KOPT-K1 (cell line): ENCODE results near the gene BACH2.
"Not testable (repeated sequence)": the region's sequence is repeated elsewhere in the genome, so short reads cannot be mapped to it uniquely, and the experiment has no call there.

Experiments used
- H3K27ac ChIP-seq: fragments of 200-600 bp; sonication (generic); 2 replicates; pipeline ENCODE4 v1.5.1; 2016; ENCODE audit warnings: antibody characterized with exemption, mild to moderate bottlenecking, low read depth, low read length; ENCODE audit not compliant: poor library complexity, severe bottlenecking
- H3K36me3 ChIP-seq: fragments of 200-600 bp; sonication (generic); 2 replicates; pipeline ENCODE4 v1.5.1; 2017; ENCODE audit warnings: antibody characterized with exemption, mild to moderate bottlenecking, low read length, moderate library complexity; ENCODE audit not compliant: insufficient read depth
- H3K9me3 ChIP-seq: fragments of 200-600 bp; sonication (generic); 2 replicates; pipeline ENCODE4 v1.5.1; 2017; ENCODE audit warnings: antibody characterized with exemption, low read length, mild to moderate bottlenecking; ENCODE audit not compliant: insufficient read depth, poor library complexity, severe bottlenecking

Gene BACH2

DNA sequence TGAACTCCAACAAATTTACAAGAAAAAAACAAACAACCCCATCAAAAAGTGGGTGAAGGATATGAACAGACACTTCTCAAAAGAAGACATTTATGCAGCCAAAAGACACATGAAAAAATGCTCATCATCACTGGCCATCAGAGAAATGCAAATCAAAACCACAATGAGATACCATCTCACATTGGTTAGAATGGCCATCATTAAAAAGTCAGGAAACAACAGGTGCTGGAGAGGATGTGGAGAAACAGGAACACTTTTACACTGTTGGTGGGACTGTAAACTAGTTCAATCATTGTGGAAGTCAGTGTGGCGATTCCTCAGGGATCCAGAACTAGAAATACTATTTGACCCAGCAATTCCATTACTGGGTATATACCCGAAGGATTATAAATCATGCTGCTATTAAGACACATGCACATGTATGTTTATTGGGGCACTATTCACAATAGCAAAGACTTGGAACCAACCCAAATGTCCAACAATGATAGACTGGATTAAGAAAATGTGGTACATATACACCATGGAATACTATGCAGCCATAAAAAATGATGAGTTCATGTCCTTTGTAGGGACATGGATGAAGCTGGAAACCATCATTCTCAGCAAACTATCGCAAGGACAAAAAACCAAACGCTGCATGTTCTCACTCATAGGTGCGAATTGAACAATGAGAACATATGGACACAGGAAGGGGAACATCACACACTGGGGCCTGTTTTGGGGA lies 264.0 kb downstream of the BACH2 start:
- not testable (repeated sequence) for H3K36me3 ChIP-seq, H3K9me3 ChIP-seq, H3K27ac ChIP-seq

DNA sequence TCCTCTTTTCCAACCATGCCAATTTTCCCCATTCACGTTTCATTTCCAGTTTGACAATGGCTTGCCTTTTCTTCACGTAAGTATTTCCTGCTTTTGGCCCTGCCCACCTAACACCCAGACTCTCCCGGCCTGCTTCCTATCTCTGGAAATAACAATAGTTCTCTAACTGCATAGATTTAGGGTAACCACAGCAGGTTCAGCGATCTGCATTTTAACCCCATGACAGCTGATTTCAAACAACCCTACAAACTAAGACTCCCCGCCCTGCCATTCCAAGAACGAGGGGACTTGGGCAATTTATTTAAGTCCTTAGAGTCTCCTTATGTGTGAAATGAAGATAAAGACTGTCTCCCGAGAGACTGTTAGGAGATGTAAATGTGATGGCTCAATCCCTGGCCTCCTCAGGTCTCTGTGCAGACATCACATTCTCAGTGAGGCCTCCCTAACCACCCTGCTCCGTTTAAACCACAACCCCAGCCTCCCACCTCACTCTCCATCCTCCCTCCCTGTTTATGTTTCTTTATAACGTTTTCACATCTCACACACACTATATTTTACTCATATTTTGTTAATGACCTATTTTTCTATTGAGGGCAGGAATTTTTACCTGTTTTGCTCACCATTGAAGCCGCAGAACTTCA lies 267.5 kb downstream of the BACH2 start:
- Histone ChIP-seq H3K9me3 (no peaks in the 10 kb centered on the region), H3K27ac (peak overlapping the region; percentile 64), H3K36me3 (no peaks in the 10 kb centered on the region)

DNA sequence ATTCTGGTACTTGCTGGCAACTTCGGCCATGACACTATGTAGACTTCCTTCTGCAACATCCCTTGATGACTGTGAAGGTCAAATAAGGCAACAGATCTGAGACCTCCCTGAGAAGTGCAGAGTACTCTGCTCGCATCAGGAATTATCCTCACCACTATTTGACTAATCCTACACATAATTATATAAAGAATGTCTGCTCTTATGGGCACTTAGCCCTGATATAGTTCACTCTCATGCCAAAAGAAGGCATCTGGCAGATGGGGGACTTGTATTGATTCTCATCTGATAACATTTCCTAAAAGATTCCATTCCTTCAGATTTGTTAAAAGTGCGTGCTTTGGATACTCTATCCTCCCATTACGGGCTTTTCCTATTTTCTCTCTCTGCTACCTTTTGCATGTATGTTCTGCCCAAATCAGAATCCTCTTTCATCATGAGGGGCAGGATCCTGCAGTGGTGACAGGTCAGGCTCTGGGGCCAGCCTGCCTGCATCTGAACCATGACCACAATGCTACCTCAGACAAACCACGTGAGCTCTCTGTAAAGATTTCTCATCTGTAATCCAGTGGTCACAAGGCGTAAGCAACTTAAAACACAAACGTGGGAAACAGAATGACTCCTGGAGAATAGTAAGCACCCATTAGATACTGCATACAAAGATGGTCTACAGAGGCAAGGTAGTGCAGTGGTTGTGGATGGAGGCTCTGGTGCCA lies 268.4 kb downstream of the BACH2 start:
- peak overlapping the region; percentile 64 for H3K27ac ChIP-seq
- H3K36me3 ChIP-seq = no peaks in the 10 kb centered on the region

GRCh38 chr6:90026216-90026615 lies 270.4 kb downstream of the BACH2 start:
- no peaks in the 10 kb centered on the region for H3K9me3 ChIP-seq
- no peaks in the 10 kb centered on the region for H3K36me3 ChIP-seq
- no peak overlapping the region for H3K27ac ChIP-seq

More for the DNA sequence above, 268.4 kb downstream of the BACH2 start:
- H3K9me3 ChIP-seq = no peaks in the 10 kb centered on the region

DNA sequence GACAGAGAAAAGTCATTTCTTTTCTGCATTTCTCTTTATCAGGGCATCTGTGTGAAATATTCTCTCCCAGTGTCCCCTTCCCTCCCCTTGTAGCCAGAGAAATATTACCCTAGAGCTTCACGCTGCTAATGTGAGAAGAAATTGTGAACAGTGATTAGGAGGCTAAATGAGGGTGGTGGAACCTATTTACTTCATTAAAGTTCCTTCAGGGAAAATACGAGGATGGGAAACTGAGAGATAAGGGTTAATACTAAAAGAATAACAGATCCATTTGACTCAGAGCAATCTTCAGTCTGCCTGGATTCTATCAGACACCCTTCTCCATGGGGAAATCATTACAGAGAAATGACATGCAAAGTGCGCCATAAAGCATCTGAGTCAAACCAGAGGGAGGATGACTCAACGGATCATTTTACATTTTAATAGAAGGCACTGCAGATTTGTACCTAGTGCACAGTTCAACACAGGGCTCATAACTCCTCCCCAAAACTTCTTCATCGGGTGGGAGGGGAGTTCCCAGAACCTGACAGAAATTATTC lies 271.1 kb downstream of the BACH2 start:
- no peaks in the 10 kb centered on the region for H3K9me3 ChIP-seq
- H3K27ac ChIP-seq = no peak overlapping the region
- H3K36me3 ChIP-seq = no peaks in the 10 kb centered on the region

- Histone ChIP-seq H3K36me3 (no peaks in the 10 kb centered on the region), H3K27ac (no peak overlapping the region), H3K9me3 (no peaks in the 10 kb centered on the region)
Observed at GRCh38 chr6:90024633-90025032, 272.0 kb downstream of the BACH2 start.

GRCh38 chr6:90021711-90022110 lies 274.9 kb downstream of the BACH2 start:
- Histone ChIP-seq H3K27ac (no peak overlapping the region), H3K9me3 (peaks cover 7% of the 10 kb centered on the region), H3K36me3 (no peaks in the 10 kb centered on the region)

GRCh38 chr6:90020746-90021145 lies 275.9 kb downstream of the BACH2 start:
- H3K9me3 ChIP-seq = peaks cover 7% of the 10 kb centered on the region
- no peaks in the 10 kb centered on the region for H3K36me3 ChIP-seq
- H3K27ac ChIP-seq = no peak overlapping the region

DNA sequence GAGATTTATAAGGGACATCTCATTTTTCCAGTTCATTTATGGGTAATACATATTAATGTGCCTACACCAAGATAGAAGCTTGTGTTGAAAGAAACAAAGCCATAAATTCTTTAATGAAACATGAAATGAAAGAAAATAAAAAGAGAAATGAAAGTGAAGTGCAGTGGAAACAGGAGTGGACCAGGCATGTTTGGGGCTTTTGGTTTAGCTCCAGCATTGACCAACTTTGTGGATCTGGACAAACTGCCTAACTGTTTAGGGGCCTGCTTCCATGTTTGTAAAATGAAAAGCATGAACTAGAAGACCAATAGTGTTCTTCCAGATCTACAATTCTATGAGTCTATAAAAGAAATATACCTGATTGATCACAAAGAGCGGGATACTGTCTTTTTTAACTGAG lies 277.4 kb downstream of the BACH2 start:
- peaks cover 7% of the 10 kb centered on the region for H3K9me3 ChIP-seq
- H3K36me3 ChIP-seq = no peaks in the 10 kb centered on the region

DNA sequence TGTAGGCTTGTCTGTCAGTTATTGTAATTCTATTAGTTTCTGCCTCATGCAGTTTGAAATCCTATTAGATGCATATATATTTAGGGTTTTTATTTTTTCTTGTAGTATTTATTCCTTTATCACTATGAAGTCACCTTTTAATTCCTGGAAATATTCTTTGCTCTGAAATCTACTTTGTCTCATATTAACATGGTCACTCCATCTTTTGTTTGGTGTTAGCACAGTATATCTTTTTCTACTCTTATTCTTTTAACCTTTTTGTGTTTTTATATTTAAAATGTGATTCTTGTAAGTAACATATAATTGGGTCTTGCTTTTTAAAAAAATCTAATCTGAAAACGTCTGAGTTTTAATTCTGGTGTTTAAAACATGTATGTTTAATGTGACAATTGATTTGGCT lies 280.8 kb downstream of the BACH2 start:
- H3K27ac ChIP-seq = no peak overlapping the region

More for the DNA sequence above, 277.4 kb downstream of the BACH2 start:
- no peak overlapping the region for H3K27ac ChIP-seq

DNA sequence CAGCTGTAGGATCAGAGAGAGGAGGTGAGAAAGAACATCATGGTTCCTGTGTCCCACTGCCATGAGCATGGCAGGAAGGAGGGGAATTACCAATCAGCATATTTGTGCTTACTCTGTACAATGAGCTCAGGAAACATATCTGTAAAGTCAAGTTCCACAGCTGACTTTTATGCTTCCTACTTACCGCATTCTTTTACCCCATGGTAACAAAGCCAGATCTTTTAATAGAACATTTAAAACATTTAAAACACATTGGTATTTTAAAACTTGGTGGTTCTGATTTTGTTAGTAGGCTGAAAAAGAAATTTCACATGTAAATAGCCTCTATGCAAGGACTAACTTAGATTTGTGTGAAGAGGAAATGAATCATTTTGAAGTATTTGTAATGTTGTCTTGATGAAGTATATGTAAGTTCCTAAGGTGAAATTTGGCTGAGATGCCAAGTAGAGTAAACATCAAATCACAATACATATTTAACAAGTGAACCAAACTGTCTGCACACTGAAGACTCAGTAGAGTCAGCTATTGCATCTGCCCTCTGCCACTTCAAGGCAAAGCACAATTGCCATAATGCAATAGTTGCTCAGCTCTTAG lies 287.6 kb downstream of the BACH2 start:
- Histone ChIP-seq H3K36me3 (peaks cover 10% of the 10 kb centered on the region; the same call in 1 of the 2 replicates), H3K27ac (no peak overlapping the region), H3K9me3 (no peaks in the 10 kb centered on the region)

More for the DNA sequence above, 280.8 kb downstream of the BACH2 start:
- H3K36me3 ChIP-seq = no peaks in the 10 kb centered on the region
- peaks cover 7% of the 10 kb centered on the region for H3K9me3 ChIP-seq

DNA sequence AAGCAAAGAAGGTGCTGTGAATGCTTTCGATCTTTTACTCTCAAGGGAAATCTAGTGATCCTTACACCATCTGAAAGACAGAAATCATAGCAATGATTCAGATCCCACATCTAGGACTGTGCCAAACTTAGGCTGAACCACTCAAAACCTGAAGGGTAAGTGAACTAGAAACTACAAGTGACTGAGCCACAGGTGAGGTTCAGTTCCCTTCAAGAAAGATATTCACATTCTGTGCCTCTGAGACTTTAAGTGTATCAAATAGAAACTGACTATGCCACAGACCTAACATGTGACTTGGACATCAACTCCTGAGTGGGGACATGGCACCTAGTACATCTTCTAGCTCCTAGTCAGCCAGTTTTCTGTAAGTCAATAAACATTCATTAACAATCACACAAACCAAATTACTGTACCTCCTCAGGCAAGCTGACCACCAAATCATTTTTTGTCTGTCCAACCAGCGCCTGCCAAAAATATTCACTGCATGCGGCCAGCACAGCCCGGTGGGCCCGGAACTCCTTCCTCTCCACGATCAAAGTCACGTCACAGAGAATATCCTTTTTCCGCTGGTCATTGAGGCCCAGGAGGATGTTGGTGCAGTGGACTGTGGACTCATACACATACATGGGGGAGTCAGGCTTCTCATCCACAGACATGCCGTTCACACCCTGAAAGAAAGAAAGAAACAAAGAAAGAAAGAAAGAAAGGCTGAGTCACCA lies 288.3 kb downstream of the BACH2 start:
- peaks cover 10% of the 10 kb centered on the region; the same call in 1 of the 2 replicates for H3K36me3 ChIP-seq
- H3K27ac ChIP-seq = no peak overlapping the region
- no peaks in the 10 kb centered on the region for H3K9me3 ChIP-seq

DNA sequence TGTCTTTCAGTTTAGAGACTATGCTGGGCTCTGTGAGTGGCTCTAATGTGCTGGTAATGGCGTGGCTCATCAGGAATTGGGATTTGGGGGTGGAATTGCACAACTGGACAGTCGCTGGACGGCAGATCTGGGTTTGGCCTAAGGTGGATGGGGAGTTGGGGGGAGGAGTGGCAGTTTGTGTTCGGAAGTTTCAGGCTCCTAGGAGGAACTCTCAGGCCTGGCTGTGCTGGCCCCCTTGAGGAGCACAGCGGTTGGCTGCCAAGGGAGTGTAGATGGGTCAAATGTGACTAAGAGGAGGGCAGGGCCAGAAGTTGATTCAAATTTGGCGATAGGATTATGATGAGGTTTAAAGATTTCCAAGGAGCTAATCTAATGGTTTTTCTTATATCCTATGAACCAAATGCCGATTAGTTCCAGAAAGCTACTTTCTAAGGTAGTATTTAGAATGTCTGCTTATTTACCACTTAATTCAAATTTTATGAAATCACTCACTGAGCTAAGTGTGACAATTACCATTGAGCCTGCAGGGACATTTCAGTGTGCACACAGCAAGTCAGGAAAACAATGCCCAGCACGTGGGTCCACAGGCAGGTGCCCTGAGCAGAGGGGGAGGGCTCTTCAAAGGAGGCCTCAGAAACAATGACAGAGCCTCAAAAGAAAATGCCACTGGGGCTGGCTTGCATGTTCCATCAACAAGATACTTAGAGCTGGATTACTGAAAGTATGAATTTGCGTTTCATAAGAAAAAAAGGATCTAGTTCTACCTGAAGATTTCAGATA lies 291.4 kb downstream of the BACH2 start:
- no peak overlapping the region for H3K27ac ChIP-seq
- H3K9me3 ChIP-seq = no peaks in the 10 kb centered on the region
- peaks cover 10% of the 10 kb centered on the region; the same call in 1 of the 2 replicates for H3K36me3 ChIP-seq

- Histone ChIP-seq H3K9me3 (no peaks in the 10 kb centered on the region), H3K36me3 (peaks cover 10% of the 10 kb centered on the region; the same call in 1 of the 2 replicates), H3K27ac (no peak overlapping the region)
Observed at GRCh38 chr6:90004511-90004910, 292.1 kb downstream of the BACH2 start.
